ENCODE measurements around the gene ATP8B1.
"Not testable (repeated sequence)": the region's sequence is repeated elsewhere in the genome, so short reads cannot be mapped to it uniquely, and the experiment has no call there.

The ATP8B1 gene

DNA sequence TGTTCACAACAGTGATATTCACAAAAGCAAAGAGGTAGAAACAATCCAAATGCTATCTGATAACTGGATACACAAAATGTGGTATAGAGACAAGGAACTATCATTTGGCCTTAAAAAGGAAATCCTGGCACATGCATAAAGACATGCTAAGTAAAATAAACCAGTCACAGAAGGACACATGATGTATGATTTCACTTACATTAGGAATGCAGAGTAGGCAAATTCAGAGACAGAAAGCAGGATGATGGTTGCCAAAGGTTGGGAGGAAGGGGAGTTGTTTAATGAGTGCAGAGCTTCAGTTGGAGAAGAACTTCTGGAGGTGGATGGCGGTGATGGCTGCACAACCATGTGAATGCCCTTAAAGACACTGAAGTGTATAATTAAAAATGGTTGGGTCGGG, 38.1 kb downstream of the ATP8B1 start:
- DNase-seq (ENCODE audit: low read depth) = no peak

DNA sequence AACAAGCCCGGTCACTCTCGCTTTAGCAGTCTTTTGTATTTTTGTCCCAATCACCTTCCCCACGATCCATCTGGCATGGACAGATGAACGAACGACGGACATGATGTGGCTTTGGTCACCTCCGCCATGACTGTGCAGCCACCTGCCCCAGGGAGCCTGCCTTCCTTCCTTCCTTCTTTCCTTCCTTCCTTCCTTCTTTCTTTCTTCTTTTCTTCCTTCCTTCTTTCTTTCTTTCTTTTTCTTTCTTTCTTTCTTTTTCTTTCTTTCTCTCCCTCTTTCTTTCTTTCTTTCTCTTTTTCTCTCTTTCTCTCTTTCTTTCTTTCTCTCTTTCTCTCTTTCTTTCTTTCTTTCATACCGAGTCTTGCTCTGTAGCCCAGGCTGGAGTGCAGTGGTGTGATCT, 39.0 kb downstream of the ATP8B1 start:
- DNase-seq (ENCODE audit: low read depth) = no peak

DNA sequence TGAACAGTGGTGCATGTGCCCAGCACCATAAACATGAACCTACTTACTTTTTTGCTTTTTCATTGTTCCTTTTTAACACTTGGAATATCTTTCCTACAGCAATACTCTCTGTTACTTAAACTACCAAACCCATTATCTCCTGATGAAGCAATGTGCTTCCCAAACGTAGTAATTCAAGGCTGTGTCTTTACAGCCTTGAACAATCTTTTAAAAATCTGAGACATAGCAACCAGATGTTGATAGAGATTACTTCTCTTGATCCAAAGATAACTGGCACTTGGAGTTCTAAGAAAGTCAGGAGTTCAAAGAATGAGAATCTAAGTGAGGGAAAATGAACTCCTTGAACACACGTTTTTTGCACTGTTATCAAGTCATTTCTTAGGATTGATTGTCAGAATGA, 40.4 kb downstream of the ATP8B1 start:
- no peak for DNase-seq (ENCODE audit: low read depth)

DNA sequence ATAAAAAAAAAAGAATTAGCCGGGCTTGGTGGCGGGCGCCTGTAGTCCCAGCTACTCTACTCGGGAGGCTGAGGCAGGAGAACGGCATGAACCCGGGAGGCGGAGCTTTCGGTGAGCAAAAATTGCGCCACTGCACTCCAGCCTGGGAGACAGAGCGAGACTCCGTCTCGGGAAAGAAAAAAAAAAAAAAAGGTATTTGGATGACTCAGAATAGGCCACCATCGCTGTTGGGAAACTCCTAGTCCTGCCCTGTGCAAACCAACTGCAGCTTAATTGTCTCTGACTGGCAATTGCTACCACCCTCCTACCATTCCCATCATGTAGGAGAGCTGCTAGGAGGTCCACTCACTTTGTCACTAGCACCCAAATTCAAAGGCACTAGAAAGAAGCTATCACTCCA, 43.5 kb downstream of the ATP8B1 start:
- no peak for DNase-seq (ENCODE audit: low read depth)

DNA sequence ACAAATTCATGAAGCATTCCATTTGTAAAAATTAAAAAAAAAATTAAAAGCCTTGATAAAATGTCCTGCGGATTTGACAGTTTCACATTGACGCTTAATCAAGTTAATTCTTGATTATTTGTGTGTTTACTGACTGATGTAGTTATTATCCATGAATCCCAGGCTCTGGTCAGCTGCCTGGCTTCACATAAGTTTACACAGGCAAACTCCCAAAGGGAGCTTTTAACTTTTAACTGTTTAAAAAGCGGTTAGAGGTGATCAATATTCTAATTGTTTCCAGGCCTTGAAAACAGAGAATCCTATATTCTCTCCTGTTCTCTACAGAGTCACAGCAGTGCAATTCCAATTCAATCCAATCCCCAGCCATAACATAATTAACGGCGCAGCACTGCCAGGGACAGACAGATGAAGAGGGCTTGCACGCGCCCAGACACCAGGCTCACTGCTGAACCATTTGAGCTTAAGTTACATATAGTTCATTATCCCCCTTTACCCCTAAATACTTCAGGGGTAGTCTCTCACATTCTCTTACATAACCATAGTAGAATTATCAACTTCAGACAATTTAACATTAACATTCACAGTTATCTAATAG, 47.5 kb downstream of the ATP8B1 start:
- DNase-seq (ENCODE audit: low read depth) = no peak

DNA sequence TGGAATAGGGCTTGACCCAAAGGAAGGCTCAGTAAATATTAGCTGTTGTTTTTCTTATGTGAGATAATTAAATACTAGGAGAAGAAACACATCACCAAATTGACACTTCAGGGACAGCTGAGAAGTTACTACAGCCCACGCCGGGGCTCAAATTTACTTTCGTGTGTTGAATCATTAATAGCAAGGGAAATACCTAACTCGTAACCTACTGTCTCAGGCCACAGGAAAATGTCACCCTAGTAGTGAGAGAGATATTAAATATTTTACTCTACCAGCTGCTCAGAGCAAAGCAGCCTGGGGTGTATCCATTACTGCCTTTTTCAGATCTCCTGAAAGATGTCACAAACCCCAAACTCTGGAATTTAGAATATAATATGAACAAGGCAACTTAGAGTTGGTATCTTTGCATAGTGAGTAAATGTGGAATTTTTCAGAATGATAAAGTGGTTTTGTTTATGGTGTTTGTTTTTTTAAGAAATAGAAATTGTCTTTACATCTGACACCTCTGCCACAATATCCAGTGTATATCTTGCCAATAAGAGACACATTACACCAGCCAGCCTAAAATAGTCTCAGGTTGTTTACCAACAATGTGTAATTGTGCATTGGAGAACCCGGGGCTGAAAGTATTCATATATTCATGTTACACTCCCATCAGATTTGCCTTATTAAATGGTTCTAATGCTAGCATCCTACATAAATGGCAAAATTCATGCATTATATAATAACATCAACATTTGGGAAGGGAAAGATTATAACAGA, 48.4 kb downstream of the ATP8B1 start:
- no peak for DNase-seq (ENCODE audit: low read depth)

DNA sequence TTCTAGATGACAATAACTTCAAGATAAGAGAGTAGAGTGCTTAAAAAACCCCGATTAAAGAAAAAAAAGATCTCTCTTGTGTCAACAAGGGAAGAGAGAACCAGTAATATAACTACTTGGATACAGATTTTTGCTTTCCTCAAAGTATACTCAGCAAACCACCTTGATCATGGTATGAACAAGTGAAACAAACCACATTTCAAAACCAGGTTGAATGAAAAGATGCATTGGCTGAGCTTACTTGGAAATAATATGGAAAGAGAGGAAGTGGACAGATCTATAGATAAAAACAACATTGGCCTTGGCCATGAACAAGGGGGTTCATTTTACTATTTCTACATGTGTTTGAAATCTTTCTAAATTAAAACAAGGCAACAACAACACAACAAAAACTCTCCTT, 50.1 kb downstream of the ATP8B1 start:
- DNase-seq (ENCODE audit: low read depth) = no peak

DNA sequence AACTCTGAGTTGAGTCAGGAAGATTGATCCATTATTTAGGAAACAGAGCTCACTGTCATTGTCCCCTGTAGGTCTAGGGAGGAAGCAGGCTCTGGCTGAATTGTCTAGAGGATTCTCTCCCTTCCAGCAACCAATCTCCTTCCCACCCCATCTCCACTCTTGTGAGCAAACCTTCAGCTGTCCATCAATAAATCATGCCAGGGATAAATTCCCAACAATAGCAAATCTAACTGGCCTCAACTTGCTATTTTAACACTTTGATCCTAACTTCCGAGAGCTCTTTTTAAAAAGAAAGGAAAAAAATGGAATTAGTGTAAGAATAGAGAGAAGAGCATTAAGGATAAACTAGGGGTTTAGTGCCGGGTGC, 53.5 kb downstream of the ATP8B1 start:
- DNase-seq (ENCODE audit: low read depth) = no peak

DNA sequence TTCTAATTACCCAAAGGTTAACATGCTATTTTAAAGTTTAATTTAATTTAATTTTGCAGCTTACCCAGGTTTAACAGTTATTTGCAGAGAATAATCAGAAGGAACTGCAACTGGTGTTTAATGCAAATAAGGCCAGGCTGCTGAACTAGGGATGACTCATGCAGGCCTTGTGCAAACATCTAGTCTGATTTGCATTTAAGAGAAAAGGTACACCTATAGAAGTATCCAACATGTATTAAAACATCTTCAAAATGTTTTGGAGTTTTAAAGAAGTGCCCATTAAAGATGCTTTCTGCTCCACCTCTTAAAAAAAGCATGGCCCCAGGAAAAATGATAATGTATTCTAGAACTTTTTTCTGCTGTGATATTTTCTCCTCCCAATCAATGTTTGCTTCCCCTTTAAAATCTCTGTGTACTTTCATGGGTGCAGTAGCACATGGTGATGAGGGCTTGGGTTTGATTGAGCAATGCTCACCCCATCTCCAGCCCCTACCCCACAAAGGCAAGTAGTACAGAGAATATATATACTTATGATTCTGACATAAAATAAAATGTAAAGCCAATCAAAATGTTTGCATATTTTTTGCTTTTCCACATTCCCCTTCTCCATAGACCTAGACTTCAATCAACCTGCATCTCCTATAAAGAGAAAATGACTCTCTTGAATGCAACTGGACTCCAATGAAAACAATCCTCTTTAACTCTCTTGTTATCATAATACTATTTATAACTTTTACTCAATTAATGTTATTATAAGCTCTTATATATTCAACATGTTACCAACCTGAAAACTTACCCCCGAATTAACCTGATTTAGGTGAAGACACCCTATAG, 54.1 kb downstream of the ATP8B1 start:
- no peak for DNase-seq (ENCODE audit: low read depth)

DNA sequence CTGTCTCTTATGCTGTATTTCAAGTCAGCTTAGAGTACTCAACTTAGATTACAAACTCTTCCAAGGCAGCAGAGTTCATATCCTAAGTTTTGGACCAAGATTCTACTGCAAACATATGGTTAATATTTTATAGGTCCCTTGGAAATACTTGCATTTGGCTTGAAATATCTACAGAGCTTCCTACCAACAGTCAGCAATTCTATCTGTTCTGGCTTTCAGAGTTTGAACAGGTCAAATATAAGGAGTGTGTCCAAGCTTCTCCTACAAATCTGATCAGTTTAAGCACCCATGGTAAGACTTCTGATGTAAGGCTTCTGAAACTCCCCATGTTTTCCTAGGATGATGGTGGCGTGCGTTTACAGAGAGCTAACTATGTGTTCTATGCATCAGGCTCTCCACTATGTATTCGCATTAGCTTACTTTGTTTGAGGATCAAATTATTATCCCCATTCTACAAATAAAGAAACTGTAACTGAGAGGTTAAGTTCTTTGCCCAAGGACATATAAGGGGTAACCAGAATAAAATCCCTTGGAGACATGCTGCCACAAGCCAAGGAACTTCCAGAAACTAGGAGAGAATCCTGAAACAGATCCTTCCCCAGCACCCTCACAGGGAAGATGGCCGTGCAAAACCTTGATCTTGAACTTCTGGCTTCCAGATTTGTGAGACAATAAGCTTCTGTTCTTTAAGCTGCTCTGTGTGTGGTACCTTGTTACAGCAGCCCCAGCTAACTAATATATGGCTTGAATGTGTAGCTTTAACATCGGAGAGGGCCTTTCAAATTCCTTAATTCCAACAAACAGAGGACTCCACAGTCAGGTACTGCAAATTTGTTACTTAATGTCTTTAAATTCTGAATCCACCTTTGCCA, 55.1 kb downstream of the ATP8B1 start:
- DNase-seq (ENCODE audit: low read depth) = no peak

DNA sequence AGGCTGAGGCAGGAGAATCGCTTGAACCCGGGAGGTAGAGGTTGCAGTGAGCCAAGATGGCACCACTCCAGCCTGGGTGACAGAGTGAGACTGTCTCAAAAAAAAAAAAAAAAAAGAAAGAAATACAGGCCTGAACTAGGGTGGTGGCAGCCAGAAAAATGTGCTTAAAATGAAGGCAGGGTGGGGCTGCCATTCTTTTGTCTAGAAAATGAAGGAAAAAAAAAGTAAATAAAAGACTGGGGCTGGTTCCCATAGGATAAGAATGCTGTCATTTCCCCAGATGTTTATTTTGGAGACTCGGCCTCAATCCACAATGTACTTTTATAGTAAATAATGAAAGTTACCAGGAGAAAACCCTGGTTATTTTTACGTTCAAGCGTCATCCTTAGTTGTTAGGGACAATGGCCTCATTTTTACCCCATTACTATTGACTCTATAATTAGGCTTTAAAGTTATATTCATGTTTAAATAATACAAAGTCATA, 58.9 kb downstream of the ATP8B1 start:
- no peak for DNase-seq (ENCODE audit: low read depth)

DNA sequence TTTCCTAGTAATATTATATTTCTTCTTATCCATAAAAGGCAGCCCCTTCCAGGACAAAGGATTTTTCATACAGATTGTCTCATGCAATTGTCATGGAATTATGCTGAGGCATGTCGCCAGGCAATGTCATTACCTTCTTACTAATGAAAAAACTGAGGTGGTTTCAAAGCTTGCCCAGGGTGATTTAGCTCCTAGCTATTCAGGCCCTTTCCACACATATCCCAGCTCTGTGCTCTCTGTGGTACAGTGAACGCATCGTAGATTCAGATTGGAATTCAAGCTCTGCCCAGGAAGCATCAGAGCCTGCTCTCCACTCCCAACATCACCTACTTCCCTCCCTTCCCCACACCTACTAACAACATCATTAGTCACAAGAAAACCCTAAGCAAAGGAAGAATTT, 60.1 kb downstream of the ATP8B1 start:
- no peak for DNase-seq (ENCODE audit: low read depth)

DNA sequence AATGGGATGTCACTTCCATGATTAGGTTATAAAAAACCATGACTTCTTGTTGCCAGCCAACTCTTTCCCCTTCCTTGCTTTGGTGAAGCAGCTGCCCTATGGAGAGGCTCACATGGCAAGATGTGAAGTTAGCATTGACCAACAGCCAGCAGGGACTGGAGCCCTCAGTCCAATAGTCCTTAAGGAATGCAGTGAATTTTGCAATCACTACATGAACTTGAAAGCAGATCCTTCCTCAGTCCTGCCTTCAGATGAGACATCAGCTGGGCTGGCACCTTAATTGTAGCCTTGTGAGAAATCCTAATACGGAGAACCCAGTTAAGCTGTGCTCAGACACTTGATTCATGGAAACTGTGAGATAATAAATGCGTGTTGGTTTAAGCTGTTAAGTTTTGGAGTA, 61.8 kb downstream of the ATP8B1 start:
- DNase-seq (ENCODE audit: low read depth) = no peak

DNA sequence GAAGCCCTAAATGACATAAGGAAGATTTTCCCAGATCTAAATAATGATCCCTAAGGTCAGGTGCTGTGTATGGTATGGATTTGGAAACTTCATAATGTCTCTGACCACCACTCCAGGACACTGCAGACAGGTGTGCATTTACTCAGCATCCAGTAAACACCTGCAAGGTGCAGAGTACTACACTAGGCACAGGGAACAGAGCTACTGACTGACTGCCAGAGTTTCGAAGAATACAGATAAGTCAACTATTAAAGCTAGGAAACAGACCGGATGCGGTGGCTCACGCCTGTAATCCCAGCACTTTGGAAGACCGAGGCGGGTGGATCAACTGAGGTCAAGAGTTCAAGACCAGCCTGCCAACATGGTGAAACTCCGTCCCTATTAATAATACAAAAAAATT, 65.0 kb downstream of the ATP8B1 start:
- no peak for DNase-seq (ENCODE audit: low read depth)

DNA sequence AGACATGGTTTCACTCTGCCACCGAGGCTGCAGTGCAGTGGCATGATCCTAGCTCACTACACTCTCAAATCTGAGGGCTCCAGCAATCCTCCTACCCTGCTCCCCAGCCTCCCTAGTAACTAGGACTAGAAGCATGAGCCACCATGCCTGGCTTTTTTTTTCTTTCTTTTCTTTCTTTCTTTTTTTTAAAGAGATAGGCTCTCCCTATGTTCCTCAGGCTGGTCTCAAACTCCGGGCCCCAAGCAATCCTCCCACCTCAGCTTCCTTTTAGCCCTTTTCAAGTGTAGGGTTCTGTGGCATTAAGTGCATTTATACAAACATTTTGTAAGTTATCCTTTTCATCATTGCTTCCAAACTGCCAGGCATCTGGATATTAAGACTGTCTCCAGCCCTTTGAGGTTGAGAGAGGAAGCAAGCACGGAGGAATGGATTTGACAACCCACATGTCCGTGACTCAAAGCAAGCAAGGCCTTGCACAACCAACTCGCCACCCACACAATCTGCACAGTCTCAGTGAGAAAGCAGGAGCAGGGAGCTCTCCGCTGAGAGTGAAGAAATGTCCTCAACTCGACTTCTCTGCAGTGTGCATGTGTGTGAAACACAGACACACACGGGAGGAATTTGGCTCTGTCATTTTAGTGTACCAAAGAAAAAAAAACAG, 65.6 kb downstream of the ATP8B1 start:
- no peak for DNase-seq (ENCODE audit: low read depth)

DNA sequence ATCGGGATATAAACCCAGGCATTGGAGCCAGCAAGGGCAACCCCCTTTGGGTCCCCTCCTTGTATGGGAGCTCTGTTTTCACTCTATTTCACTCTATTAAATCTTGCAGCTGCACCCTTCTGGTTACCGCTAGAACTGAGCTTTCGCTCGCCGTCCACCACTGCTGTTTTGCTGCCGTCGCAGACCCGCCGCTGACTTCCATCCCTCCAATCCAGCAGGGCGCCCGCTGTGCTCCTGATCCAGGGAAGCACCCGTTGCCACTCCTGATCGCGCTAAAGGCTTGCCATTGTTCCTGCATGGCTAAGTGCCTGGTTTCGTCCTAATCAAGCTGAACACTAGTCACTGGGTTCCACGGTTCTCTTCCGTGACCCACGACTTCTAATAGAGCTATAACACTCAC, 68.1 kb downstream of the ATP8B1 start:
- DNase-seq (ENCODE audit: low read depth) = not testable (repeated sequence)

DNA sequence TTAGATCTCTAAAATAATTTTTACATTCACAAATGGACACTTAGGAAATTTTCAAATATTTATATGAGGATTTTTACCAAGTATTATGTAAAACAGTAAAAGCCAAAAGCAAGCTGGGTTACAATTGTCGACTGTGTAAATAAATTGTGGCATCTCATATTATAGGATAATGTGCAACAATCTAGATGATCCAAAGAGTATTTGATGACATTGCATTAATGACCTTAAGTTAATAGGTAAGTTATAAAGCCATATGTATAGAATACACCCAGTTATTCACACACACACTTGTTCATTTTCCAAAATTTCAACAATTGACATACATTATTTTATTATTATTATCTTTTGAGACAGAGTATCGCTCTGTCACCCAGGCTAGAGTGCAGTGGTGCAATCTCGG, 69.3 kb downstream of the ATP8B1 start:
- no peak for DNase-seq (ENCODE audit: low read depth)

DNA sequence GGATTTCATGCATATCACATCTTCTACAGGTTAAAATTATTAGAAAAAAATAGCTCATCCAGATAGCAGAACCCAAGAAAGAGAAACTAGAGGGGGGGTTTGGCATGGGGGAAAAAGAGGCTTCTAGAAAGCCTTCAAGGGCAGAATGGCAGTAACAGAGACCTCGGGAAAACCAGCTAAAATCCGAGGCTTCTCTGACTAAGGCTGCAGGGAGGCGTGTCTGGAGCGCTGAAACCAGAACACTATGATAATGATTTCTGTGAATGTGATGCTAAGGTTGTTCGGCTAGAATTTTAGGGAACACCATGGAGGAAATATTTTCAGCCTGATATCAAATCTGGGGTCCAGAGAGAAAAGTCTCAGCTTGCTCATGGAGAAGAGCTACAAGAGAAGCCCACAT, 73.0 kb downstream of the ATP8B1 start:
- no peak for DNase-seq (ENCODE audit: low read depth)

DNA sequence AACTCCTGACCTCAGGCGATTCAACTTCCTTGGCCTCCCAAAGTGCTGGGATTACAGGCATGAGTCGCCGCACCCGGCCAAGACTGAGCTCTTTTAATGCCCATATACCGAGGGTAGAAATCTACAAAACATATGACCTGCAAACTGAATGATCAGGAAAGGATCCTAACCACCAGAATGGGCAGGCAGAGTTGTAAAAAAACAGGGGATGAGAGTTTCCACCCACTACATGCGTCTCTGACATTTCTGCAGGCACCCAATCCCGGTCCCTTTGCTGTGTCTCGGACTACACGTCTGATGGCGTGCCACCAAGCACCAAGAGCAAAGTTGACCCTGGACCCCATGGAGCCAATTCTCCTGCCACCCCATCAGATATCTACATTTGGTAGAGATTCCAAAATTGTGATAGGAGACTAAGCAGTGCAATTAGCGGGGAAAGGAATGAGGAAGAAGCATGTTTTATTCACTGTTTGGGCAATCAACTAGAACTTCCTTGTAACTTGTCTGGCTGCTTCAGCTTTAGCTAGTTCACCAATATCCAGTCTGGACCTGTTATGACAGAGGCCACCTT, 74.1 kb downstream of the ATP8B1 start:
- DNase-seq (ENCODE audit: low read depth) = no peak

DNA sequence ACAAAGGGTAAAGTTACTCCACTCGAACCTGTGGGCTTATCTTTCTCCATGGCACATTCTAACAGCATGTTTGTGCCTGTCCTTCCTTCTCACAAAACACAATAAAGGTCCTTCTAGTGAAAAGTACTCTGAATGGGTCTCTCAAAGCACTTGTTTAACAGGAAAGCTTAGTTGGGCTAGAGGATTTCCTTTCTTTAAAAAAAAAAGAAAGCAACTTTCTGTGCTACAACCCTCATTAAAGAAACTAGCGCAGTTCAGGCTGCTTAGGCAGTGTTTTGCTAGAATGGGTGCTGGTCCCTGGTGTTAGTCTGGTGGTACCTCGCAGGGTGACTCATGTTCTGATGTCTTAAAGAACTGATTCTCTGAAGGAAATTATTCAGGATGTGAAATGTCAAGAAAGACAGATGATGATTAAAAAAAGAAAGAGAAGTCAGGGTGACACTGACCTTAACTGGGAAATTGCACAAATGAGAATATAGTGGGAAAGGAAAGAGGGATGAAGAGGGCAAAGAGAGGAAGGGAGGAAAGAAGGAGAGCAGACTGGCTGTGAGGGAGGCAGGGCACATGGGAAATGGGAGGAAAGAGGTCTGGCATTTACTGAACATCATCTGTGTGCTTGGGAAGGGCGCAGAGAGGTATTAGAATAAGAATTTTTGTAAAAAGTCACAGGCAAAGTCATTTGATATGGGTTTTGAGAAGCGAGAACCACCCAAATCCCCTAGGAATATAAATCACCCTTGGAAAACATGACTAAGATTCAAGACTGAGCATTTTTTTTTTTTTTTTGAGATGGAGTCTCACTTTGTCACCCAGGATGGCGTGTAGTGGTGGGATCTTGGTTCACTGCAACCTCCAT, 74.9 kb downstream of the ATP8B1 start:
- DNase-seq (ENCODE audit: low read depth) = no peak

All from stimulated activated CD4-positive, alpha-beta T cell treated with anti-CD3 and anti-CD28 coated beads, Interleukin-2, amount 100 ng/mL, for 4 hours (primary cell).